ENCODE data around the gene SPEG. TPM values are rescaled to one million over a fixed set of nuclear protein-coding genes. Genes with fewer than 3 reads are reported as not detected.

SPEG gene
- total and polyA plus RNA-seq, 2 of the 13 experiments (the other 11 are each of a cell fraction or from before 2014, with no cell fraction given), result 0.18 to 0.24 TPM

DNA sequence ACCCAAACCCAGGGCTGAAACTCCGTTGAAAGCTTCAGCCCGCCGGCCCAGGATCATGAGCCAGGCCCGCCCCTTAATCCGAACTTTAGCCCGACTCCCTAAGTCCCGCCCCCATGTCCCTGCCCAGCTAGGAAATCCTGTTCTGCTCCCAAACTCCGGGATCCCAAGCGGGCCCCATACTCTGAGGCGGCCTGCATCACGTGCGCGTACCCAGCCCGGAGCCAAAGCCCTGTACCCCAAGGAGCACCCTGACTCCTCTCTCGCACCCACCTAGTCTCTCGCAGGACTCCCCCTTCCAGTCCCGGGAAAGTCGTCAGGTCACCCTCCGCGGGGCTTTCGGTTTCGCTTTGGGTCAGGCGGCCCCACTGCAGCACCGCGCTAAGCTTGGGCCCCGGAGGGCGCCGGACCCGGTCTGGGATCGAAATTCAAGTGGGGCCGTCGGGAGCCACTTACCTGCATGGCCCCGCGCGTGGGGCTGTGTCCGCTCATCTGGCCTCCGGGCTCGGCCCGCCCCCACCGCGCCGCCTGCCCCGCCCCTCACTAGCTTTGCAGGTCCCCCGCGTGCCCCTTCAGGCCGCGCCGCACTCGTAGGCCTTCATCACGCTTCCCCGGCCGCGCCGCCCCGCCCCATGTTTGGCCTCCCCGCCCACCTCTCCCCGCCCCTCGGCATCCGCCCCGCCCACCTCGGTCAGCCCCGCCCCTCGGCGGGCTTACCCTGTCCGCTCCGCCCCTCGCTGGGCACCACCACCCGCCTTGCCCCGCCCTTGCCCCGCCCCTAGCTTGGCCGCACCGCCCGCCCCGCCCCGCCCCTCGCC, 47.1 kb upstream of the SPEG start, which contains the start of gene DNPEP (continued):
- TF ChIP-seq PCBP1 (IDR thresholded peaks at IDR 0.05; ENCODE audit: borderline replicate concordance, low read depth, low read length) (peak; percentile 62; the same call in 1 of the 2 replicates), ZBTB25 (CRISPR knock-in tag; IDR thresholded peaks at IDR 0.05) (peak; percentile 78), ZNF274 (CRISPR knock-in tag; IDR thresholded peaks at IDR 0.05) (no peak; the same call in 1 of the 2 replicates), KMT2A (CRISPR knock-in tag; IDR thresholded peaks at IDR 0.05) (peak; percentile 77; the same call in 1 of the 2 replicates), EEA1 (CRISPR knock-in tag; IDR thresholded peaks at IDR 0.05; ENCODE audit: borderline replicate concordance) (peak; percentile 84; the same call in 1 of the 2 replicates), ZNF775 (CRISPR knock-in tag; IDR thresholded peaks at IDR 0.05; ENCODE audit: borderline replicate concordance) (no peak), PHF21A (CRISPR knock-in tag; IDR thresholded peaks at IDR 0.05) (no peak; the same call in 1 of the 2 replicates), TMF1 (CRISPR knock-in tag; IDR thresholded peaks at IDR 0.05; ENCODE audit: low read depth) (no peak), IKZF1 (IDR thresholded peaks at IDR 0.05) (no peak), SSRP1 (CRISPR knock-in tag; IDR thresholded peaks at IDR 0.05) (peak; percentile 40; the same call in 1 of the 2 replicates), JARID2 (CRISPR knock-in tag; IDR thresholded peaks at IDR 0.05; ENCODE audit: insufficient replicate concordance) (no peak), MYC (CRISPR knock-in tag; IDR thresholded peaks at IDR 0.05; ENCODE audit: borderline replicate concordance) (peak; percentile 86), ZNF276 (CRISPR knock-in tag; IDR thresholded peaks at IDR 0.05; ENCODE audit: low read depth) (0 out of 2 replicates have a peak, but pooled peaks have one; percentile 44), ZNF784 (CRISPR knock-in tag; IDR thresholded peaks at IDR 0.05; ENCODE audit: borderline replicate concordance) (peak; percentile 90), ZNF720 (CRISPR knock-in tag; IDR thresholded peaks at IDR 0.05) (no peak), ZNF180 (CRISPR knock-in tag; IDR thresholded peaks at IDR 0.05; ENCODE audit: borderline replicate concordance, low read depth) (no peak), ZNF3 (CRISPR knock-in tag; IDR thresholded peaks at IDR 0.05) (no peak), HDAC1 (CRISPR knock-in tag; IDR thresholded peaks at IDR 0.05) (peak; percentile 69)
- TF ChIP-seq, protein P1, sequence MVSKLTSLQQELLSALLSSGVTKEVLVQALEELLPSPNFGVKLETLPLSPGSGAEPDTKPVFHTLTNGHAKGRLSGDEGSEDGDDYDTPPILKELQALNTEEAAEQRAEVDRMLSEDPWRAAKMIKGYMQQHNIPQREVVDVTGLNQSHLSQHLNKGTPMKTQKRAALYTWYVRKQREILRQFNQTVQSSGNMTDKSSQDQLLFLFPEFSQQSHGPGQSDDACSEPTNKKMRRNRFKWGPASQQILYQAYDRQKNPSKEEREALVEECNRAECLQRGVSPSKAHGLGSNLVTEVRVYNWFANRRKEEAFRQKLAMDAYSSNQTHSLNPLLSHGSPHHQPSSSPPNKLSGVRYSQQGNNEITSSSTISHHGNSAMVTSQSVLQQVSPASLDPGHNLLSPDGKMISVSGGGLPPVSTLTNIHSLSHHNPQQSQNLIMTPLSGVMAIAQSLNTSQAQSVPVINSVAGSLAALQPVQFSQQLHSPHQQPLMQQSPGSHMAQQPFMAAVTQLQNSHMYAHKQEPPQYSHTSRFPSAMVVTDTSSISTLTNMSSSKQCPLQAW (CRISPR knock-in tag; IDR thresholded peaks at IDR 0.05), result peak; percentile 57; the same call in 1 of the 2 replicates
- TF ChIP-seq, protein P2, sequence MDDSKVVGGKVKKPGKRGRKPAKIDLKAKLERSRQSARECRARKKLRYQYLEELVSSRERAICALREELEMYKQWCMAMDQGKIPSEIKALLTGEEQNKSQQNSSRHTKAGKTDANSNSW (CRISPR knock-in tag; IDR thresholded peaks at IDR 0.05; ENCODE audit: borderline replicate concordance), result 0 out of 2 replicates have a peak, but pooled peaks have one; percentile 62
- TF ChIP-seq, protein P3, sequence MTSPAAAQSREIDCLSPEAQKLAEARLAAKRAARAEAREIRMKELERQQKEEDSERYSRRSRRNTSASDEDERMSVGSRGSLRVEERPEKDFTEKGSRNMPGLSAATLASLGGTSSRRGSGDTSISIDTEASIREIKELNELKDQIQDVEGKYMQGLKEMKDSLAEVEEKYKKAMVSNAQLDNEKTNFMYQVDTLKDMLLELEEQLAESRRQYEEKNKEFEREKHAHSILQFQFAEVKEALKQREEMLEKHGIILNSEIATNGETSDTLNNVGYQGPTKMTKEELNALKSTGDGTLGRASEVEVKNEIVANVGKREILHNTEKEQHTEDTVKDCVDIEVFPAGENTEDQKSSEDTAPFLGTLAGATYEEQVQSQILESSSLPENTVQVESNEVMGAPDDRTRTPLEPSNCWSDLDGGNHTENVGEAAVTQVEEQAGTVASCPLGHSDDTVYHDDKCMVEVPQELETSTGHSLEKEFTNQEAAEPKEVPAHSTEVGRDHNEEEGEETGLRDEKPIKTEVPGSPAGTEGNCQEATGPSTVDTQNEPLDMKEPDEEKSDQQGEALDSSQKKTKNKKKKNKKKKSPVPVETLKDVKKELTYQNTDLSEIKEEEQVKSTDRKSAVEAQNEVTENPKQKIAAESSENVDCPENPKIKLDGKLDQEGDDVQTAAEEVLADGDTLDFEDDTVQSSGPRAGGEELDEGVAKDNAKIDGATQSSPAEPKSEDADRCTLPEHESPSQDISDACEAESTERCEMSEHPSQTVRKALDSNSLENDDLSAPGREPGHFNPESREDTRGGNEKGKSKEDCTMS (CRISPR knock-in tag; conservative IDR thresholded peaks at IDR 0.05), result no peak
